GM15510 (cell line): Measurements from ENCODE around the gene SLC22A5.

Source experiments
- POLR2A ChIP-seq: IDR thresholded peaks from 3 replicates; pipeline ENCODE4 v1.6.1; 2011; ENCODE audit warnings: borderline replicate concordance; ENCODE audit not compliant: insufficient read length; ENCODE audit errors: extremely low read depth

The SLC22A5 gene

GRCh38 chr5:132413567-132413966, 44.1 kb downstream of the SLC22A5 start:
- TF ChIP-seq POLR2A, result no peak

- no peak for TF ChIP-seq POLR2A
Observed at GRCh38 chr5:132414634-132415378, 45.3 kb downstream of the SLC22A5 start.

DNA sequence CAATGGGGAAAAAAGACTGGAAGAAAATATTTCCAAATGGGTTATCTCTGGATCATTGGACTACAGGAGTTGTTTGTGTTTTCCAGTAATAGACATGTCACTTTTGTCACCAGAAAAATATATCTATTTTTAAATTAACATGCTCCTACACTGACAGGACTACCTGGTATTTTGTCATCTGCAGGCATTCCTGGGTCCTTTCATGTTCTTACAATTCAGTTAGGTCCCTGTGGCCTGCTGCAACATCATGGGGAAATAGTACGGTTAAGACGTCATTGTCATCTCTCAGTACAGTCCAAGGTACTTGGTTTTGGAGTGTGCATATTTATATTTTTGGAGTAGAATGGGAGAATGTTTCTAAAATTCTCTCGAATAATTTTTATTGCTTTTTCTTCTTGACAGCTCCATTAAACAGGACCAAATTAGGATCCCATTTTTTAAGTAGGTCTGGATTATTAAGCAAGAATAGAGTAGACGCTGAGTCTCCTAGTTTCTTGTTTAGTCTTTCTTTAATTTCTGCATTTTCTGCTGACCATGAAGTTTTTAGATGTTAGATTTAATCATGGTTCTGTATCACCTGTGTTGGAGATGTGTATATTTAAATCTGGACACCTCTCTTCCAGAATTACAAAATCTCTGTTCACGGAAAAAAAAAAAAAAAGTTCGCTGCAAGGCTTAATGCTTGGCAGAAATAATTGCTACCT, 46.9 kb downstream of the SLC22A5 start:
- no peak for TF ChIP-seq POLR2A

DNA sequence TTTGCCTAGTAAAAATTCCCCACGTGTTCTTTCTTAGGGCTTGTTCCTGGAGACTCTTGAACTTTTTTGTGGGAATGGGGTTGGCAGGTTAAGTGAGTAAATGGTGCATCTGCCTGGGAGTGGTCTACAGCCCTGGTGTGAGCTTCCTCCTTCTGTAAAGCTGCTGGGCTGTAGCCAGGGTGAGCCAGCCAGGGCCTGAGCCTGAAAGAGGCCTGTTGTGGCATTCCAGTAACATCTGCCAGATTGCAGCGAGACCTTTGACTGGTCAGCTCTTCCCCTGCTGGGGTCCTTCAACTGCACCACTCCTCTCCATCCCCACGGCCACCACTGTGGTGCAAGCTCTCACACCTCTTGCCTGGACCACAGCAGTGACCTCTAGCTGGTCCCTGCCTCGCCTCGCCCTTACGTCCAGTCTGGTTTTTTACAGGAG, 47.5 kb downstream of the SLC22A5 start:
- no peak for TF ChIP-seq POLR2A

GRCh38 chr5:132417461-132417860, 48.0 kb downstream of the SLC22A5 start:
- TF ChIP-seq POLR2A, result no peak

DNA sequence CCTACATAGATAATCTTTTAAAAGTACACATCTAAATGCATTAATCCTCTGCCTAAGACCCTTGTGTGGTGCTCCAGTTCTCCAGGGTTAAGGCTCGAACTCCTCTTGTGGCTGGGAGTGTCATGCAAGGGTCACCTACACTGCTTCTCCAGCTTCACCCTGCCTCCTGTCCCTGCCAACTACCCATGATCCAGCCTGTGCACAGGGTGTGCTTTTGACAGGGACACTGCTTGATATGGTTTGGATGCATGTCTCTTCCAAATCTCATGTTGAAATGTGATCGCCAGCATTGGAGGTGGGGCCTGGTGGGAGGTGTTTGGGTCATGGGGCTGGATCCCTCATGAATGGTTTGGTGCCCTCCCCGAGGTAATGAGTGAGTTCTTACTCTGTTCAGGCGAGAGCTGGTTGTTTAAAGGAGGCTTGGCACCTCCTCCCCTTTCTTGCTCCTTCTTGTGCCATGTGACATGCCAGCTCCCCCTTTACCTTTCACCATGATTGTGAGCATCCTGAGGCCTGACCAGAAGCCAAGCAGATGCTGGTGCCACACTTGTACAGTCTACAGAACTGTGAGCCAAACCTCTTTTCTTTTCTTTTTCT, 48.5 kb downstream of the SLC22A5 start:
- no peak for TF ChIP-seq POLR2A

- TF ChIP-seq POLR2A, result no peak
Observed at GRCh38 chr5:132418881-132419280, 49.4 kb downstream of the SLC22A5 start.

GRCh38 chr5:132419502-132420468, 50.3 kb downstream of the SLC22A5 start:
- TF ChIP-seq POLR2A, result no peak

DNA sequence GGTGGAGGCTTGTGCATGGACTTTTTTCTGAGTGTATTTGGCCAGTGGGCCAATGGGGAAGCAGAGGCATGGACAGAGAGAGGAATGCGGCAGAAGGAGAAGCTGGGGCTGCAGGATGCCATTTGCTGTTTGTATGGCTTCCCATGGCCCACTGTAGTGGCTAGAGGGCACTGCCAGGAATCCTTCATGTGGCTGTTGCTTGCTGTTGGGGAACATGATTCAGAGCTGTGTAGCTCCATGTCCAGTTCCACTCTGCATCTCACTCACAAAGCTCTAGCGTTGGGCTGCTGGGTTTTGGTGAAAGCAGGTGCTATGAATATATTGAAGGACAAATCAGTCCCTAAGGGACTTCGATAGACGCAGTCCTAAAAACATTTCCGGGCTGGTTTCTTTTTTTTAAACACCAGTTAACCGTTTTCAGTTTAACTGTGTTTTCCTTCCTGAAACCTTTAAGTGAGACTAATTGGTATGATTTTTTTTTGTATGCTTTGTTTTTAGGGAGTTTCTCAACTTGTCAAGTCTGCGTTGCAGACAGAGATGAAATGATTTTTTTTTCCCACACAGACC, 51.3 kb downstream of the SLC22A5 start:
- TF ChIP-seq POLR2A, result no peak

GRCh38 chr5:132421462-132421861, 52.0 kb downstream of the SLC22A5 start:
- TF ChIP-seq POLR2A, result no peak

- TF ChIP-seq POLR2A, result no peak
Observed at GRCh38 chr5:132422720-132423437, 53.4 kb downstream of the SLC22A5 start.

DNA sequence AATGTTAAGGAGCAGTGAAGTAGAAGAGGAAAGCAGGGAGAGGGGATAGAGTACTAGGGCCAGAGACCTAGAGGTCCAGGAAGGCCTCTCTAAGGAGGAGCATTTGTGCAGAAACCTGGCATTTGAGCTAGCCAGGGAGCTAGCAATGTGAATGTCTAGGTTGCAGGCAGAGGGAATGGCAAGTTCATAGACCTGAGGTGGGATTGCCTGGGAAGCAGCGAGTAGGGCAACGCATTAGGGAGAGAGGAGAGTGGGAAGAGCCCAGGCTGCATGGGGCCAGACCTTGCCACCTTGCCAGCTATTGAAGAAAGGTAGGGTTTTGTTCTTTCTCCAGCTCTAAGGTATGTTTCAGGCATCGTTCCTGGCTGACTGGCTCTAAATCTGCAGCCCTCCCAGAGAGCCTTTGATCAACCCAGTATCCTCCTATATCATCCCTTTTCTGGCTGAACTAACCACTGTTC, 54.0 kb downstream of the SLC22A5 start:
- TF ChIP-seq POLR2A, result no peak

DNA sequence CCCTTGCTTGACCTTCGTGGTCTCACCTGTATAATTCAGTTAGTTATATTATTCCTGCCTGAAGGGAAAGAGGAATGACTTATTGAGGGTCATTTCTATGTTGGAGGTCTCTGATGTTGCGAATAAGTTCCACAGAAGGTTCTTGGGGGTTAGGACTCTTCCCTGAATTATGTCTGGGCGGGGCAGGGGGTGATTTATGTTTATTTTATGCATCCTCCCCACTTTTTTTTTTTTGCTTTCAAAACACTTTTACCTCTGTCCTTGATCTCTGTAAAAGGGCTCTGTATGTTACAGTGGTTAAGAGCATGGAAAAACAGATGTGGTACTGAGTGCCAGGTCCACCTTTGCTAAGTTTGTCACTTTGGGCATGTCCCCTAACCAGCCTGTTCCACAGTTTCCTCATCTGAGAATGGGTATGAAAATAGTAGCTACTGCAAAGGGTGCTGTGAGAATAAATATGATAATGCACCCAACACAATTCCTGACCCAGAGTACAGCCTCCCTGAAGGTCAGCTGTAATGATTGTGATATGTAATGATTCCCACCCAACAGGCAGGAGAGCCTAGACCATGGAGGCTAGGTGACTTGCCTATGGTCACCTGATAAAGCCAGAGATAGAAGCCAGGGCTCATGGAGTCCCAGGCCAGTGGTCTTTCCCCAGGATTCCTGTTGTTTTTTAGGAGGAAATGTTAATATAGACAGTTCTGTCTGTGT, 54.8 kb downstream of the SLC22A5 start:
- TF ChIP-seq POLR2A, result no peak
